H1 (cell line): ENCODE measurements around the gene RNF215.

Source experiments
- ATF3 ChIP-seq: IDR thresholded peaks from 2 replicates; pipeline ENCODE4 v1.6.1; 2011; ENCODE audit warnings: low read depth, mild to moderate bottlenecking, low read length; ENCODE audit not compliant: insufficient read depth
- PHF8 ChIP-seq: fragments of 200-600 bp; sonication (generic); conservative IDR thresholded peaks from 2 replicates; pipeline ENCODE4 v1.7.1; 2012; ENCODE audit warnings: low read depth, mild to moderate bottlenecking, inconsistent platforms, low read length, moderate library complexity
- POLR2A ChIP-seq, 2 experiments: IDR thresholded peaks; 1 replicate in 1 of 2; 2 replicates in 1 of 2; pipeline ENCODE4 v1.6.1; 2011; ENCODE audit warnings: low read depth in 2 of 2, low read length in 2 of 2, mild to moderate bottlenecking in 2 of 2; ENCODE audit errors: control extremely low read depth in 1 of 2
- RAD21 ChIP-seq, 2 experiments: IDR thresholded peaks in 1 of 2; conservative IDR thresholded peaks in 1 of 2; 2 replicates each; pipeline ENCODE4 v1.6.1; 2011; ENCODE audit warnings: low read depth in 2 of 2, low read length in 2 of 2, improper control_type of control experiment in 1 of 2, inconsistent platforms in 1 of 2, mild to moderate bottlenecking in 1 of 2, moderate library complexity in 1 of 2
- SIN3A ChIP-seq, 2 experiments: IDR thresholded peaks in 1 of 2; conservative IDR thresholded peaks in 1 of 2; 2 replicates each; pipeline ENCODE4 v1.6.1; 2011 to 2012; ENCODE audit warnings: low read length in 2 of 2, improper control_type of control experiment in 1 of 2, low read depth in 1 of 2, mild to moderate bottlenecking in 1 of 2
- TEAD4 ChIP-seq: IDR thresholded peaks from 2 replicates; pipeline ENCODE4 v1.6.1; 2012; ENCODE audit warnings: low read depth, low read length, inconsistent platforms, mixed read lengths
- YY1 ChIP-seq: IDR thresholded peaks from 2 replicates; pipeline ENCODE4 v1.6.1; 2011; ENCODE audit warnings: low read depth, mild to moderate bottlenecking, low read length
- TF ChIP-seq, protein P1 (sequence below), 3 experiments: IDR thresholded peaks; 1 replicate in 2 of 3; 2 replicates in 1 of 3; pipeline versions ENCODE4 v1.5.1 to v1.6.1; 2011; ENCODE audit warnings: low read length in 3 of 3, mild to moderate bottlenecking in 3 of 3, inconsistent platforms in 2 of 3, low read depth in 1 of 3, moderate library complexity in 1 of 3; ENCODE audit not compliant: insufficient read depth in 1 of 3; ENCODE audit errors: control extremely low read depth in 1 of 3

DNA sequence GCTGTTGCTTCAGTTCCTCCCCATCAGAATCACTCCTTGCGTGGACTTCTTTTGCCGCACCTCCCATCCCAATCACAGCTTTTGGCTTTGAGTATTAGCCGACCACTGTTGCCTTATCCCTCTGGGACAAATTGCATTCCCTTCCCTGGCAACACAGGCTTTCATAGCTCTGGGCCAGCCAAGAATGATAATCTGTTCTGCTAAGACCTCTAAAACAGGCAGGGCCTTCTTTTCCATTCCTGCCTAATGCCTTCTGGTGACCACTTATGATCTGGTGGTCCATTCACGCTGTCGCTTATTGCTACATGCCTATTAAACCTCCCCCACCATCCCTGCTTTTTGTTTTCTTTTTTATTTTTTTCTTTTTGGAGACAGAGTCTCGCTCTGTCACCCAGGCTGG lies 19.2 kb upstream of the RNF215 start:
- TF ChIP-seq POLR2A (IDR thresholded peaks at IDR 0.05; ENCODE audit: control extremely low read depth in 1 of 2, low read depth in 2 of 2, low read length in 2 of 2) = no peak
- TF ChIP-seq SIN3A (conservative IDR thresholded peaks at IDR 0.05 in 1 of 2, IDR thresholded peaks at IDR 0.05 in 1 of 2; ENCODE audit: low read depth in 1 of 2, low read length in 2 of 2) = no peak
- no peak for TF ChIP-seq TEAD4
- TF ChIP-seq, protein P1, sequence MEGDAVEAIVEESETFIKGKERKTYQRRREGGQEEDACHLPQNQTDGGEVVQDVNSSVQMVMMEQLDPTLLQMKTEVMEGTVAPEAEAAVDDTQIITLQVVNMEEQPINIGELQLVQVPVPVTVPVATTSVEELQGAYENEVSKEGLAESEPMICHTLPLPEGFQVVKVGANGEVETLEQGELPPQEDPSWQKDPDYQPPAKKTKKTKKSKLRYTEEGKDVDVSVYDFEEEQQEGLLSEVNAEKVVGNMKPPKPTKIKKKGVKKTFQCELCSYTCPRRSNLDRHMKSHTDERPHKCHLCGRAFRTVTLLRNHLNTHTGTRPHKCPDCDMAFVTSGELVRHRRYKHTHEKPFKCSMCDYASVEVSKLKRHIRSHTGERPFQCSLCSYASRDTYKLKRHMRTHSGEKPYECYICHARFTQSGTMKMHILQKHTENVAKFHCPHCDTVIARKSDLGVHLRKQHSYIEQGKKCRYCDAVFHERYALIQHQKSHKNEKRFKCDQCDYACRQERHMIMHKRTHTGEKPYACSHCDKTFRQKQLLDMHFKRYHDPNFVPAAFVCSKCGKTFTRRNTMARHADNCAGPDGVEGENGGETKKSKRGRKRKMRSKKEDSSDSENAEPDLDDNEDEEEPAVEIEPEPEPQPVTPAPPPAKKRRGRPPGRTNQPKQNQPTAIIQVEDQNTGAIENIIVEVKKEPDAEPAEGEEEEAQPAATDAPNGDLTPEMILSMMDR (IDR thresholded peaks at IDR 0.05; ENCODE audit: control extremely low read depth in 1 of 3, insufficient read depth in 1 of 3, low read depth in 1 of 3, low read length in 3 of 3) = no peak
- TF ChIP-seq ATF3 = no peak
- no peak for TF ChIP-seq PHF8
- TF ChIP-seq RAD21 (IDR thresholded peaks at IDR 0.05 in 1 of 2, conservative IDR thresholded peaks at IDR 0.05 in 1 of 2; ENCODE audit: low read depth in 2 of 2, low read length in 2 of 2) = no peak
- TF ChIP-seq YY1 = no peak
